Measurements from ENCODE around the gene PHF5A. TPM values are rescaled to one million over a fixed set of nuclear protein-coding genes. Genes with fewer than 3 reads are reported as not detected.
"Not testable (repeated sequence)": the region's sequence is repeated elsewhere in the genome, so short reads cannot be mapped to it uniquely, and the experiment has no call there.

Gene PHF5A
- total RNA-seq, 1 donor from 2014 or later: 50.6 TPM

DNA sequence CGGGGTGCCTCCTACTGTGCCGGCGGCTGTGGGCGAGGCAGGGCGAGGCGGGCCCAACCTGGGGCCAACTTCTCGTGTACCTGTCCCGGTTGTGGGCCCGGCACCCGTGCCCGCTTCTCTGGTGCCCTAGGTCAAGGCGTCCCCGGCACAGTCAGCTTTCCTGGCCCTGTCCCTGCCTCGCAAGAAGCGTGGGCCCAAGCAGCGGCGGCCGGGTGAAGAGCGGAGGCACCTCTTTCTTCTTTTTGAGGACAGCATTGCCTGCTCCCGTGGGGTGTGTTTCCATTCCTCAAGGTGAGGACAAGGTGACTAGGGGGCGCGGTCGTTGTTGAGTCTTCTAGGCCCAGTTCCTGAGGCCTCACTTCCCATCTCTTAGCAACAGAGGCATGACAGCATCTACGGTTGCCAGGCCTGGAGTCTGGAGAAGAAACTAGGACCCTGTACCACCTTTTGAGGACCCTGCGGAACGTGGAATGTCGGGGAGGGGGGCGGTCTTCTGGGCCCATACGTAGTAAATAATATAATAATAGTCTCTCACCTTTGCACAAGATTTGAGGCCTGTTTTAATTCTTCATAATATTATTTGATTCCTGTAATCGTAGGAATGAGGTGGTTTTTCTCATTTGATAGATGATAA is 843 bp upstream of the PHF5A start:
- H3K36me3 ChIP-seq (ENCODE audit: control insufficient read depth, insufficient read depth, low read length): peaks cover 3% of the 10 kb centered on the region
- TF ChIP-seq, protein P1, sequence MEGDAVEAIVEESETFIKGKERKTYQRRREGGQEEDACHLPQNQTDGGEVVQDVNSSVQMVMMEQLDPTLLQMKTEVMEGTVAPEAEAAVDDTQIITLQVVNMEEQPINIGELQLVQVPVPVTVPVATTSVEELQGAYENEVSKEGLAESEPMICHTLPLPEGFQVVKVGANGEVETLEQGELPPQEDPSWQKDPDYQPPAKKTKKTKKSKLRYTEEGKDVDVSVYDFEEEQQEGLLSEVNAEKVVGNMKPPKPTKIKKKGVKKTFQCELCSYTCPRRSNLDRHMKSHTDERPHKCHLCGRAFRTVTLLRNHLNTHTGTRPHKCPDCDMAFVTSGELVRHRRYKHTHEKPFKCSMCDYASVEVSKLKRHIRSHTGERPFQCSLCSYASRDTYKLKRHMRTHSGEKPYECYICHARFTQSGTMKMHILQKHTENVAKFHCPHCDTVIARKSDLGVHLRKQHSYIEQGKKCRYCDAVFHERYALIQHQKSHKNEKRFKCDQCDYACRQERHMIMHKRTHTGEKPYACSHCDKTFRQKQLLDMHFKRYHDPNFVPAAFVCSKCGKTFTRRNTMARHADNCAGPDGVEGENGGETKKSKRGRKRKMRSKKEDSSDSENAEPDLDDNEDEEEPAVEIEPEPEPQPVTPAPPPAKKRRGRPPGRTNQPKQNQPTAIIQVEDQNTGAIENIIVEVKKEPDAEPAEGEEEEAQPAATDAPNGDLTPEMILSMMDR (IDR thresholded peaks at IDR 0.05; ENCODE audit: insufficient read depth, low read length, poor library complexity, severe bottlenecking): no peak
- H3K4me3 ChIP-seq (ENCODE audit: low read depth, low read length): peak overlapping the region; percentile 92
- no peak for DNase-seq (ENCODE audit: low read depth)
- H3K27me3 ChIP-seq (ENCODE audit: control insufficient read depth, insufficient read depth, low read length): no peaks in the 10 kb centered on the region

DNA sequence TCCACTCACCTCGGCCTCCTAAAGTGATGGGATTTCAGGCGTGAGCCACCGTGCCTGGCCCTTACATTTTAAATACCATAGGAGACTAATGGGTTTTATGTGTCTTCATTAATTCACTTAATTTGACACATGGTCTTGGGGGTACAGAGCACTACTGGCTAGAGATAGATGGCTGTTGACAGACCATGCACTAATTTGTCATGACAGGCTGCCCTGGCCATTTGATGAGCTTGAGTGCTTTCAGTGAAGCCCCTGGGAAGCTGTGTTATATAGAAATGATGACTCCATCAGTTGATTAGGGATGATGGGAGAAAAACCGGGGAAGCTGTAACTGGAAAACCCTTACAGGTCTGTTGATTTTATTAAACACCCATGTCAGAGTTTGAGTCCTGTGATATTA is 6.6 kb downstream of the PHF5A start:
- TF ChIP-seq, protein P1 (IDR thresholded peaks at IDR 0.05; ENCODE audit: insufficient read depth, low read length, poor library complexity, severe bottlenecking): no peak
- H3K27me3 ChIP-seq (ENCODE audit: control insufficient read depth, insufficient read depth, low read length): no peaks in the 10 kb centered on the region
- H3K4me3 ChIP-seq (ENCODE audit: low read depth, low read length): no peak overlapping the region
- H3K36me3 ChIP-seq (ENCODE audit: control insufficient read depth, insufficient read depth, low read length): peaks cover 3% of the 10 kb centered on the region
- DNase-seq (ENCODE audit: low read depth): no peak

DNA sequence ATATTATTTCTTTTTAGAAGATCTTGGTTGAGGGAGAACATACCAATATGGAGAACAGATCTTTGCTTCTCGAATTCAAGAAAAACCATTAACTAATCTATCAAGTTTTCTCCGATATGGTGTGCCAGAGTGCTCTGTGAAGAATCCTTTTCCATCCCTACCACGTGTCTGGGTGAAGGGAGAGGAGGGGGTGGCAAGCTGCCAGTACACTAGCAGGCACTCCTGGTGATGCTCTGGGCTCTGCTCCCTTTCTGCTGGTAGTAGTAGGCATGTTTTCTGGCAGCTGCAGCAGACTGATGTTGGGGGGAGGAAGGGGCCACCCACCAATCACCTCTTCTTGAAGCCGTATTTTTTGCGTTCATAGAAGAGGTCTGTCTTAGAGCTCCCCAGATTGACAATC is 8.4 kb downstream of the PHF5A start:
- not testable (repeated sequence) for DNase-seq (ENCODE audit: low read depth); H3K4me3 ChIP-seq (ENCODE audit: low read depth, low read length); H3K27me3 ChIP-seq (ENCODE audit: control insufficient read depth, insufficient read depth, low read length); H3K36me3 ChIP-seq (ENCODE audit: control insufficient read depth, insufficient read depth, low read length)

DNA sequence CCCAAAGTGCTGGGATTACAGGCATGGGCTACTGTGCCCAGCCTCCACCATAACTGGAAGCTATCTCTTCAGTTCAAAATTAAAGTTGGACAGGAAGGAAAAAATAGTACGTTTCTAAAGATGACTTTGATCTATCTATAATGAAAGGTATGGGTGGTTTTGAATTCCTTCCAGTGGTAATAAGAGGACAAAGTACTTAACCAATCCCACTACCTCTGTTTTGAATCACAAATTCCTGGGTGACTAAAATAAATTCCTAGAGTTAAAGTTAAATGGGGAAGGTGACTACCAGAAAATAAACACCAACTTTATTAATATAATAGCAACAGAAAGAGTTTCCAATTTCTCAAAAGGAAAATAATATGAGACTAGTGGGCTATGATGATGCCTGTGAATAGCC is 9.1 kb downstream of the PHF5A start:
- TF ChIP-seq, protein P1 (IDR thresholded peaks at IDR 0.05; ENCODE audit: insufficient read depth, low read length, poor library complexity, severe bottlenecking): no peak
- DNase-seq (ENCODE audit: low read depth): no peak
- H3K36me3 ChIP-seq (ENCODE audit: control insufficient read depth, insufficient read depth, low read length): no peaks in the 10 kb centered on the region
- H3K27me3 ChIP-seq (ENCODE audit: control insufficient read depth, insufficient read depth, low read length): no peaks in the 10 kb centered on the region
- no peak overlapping the region for H3K4me3 ChIP-seq (ENCODE audit: low read depth, low read length)

DNA sequence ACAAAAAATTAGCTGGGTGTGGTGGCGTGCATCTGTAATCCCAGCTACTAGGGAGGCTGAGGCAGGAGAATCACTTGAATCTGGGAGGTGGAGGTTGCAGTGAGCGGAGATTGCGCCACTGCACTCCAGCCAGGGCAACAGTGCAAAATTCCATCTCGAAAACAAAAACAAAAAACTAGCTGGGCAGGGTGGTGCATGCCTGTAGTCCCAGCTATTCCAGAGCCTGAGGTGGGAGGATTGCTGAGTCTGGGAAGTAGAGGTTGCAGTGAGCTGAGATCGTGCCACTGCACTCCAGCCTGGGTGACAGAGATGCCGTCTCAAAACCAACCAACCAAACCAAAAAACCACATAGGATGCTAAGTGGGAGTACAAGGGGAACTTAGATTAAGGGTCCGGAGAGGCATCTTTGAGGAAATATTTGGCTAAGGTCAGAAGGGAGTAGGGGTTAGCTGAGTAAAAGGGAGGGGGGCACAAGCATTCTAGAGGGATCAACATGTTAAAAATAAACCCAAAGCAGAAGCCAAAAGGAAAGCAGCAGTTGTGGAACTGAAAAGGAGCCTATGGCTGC is 10.2 kb downstream of the PHF5A start:
- H3K4me3 ChIP-seq (ENCODE audit: low read depth, low read length): no peak overlapping the region
- no peaks in the 10 kb centered on the region for H3K27me3 ChIP-seq (ENCODE audit: control insufficient read depth, insufficient read depth, low read length)
- TF ChIP-seq, protein P1 (IDR thresholded peaks at IDR 0.05; ENCODE audit: insufficient read depth, low read length, poor library complexity, severe bottlenecking): no peak
- no peaks in the 10 kb centered on the region for H3K36me3 ChIP-seq (ENCODE audit: control insufficient read depth, insufficient read depth, low read length)
- no peak for DNase-seq (ENCODE audit: low read depth)

DNA sequence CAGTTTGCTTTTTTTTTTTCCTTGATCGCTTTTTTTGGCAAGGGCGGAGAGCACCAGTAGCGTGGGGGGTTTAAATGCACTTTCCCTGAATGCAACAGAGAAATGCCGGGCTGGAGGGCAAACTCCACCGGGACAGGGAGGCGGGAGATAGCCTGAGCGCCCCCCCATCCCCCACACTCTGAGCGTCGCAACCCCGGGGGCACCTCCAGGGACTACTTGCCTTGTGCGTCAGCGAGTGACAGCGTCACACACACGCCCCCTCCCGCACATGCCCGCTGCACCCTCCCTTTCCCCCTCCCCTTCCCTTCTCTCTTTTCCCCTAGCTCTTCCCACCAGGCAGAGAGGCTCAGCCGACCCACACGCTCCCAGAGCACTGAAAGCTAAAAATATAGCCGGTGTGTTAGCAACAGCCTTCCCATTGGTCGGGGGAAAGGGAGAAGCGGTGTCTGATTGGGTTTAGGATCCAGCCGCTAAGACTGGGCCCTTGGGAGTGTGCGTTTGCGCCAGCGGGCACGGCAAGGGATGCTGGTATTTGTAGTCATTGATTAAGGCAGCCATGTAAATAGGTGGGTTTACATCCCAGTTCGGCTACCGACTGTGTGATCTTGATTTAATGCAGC is 20.2 kb downstream of the PHF5A start:
- no peaks in the 10 kb centered on the region for H3K36me3 ChIP-seq (ENCODE audit: control insufficient read depth, insufficient read depth, low read length)
- TF ChIP-seq, protein P1 (IDR thresholded peaks at IDR 0.05; ENCODE audit: insufficient read depth, low read length, poor library complexity, severe bottlenecking): no peak
- peak overlapping the region; percentile 81 for H3K4me3 ChIP-seq (ENCODE audit: low read depth, low read length)
- no peaks in the 10 kb centered on the region for H3K27me3 ChIP-seq (ENCODE audit: control insufficient read depth, insufficient read depth, low read length)
- DNase-seq (ENCODE audit: low read depth): peak; percentile 96
